PC-3 (cell line): ENCODE results near the gene NXPE3.

Source experiments
- CTCF ChIP-seq: fragments of 300-600 bp; sonication (generic); conservative IDR thresholded peaks from 2 replicates; pipeline ENCODE4 v1.5.1; 2017; ENCODE audit warnings: antibody characterized with exemption, low read depth, mild to moderate bottlenecking, low read length
- EZH2 ChIP-seq: fragments of 300-600 bp; sonication (generic); IDR thresholded peaks from one replicate; pipeline ENCODE4 v1.6.1; 2017; ENCODE audit warnings: antibody characterized with exemption, mild to moderate bottlenecking, low read length; ENCODE audit not compliant: unreplicated experiment

DNA sequence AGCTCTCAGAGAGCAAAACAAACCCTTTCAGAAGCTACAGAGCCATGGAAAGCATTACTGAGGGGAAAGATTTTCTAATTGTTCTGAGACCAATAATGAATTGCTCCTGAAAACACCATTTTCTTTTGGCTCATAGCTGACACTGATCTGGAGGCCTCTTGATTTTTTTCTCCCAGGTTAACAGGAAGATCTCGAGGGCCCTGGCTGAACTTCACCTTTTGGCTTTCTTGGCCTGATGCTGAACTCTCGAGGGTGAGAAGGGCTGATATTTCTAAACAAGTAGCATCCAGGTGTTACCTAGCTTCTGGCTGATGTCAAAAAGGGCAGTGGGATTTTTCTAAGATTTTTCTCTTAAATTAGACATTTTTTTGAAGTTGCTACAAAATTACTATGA is 50.4 kb downstream of the NXPE3 start:
- no peak for TF ChIP-seq CTCF
- no peak for TF ChIP-seq EZH2
